BLaER1 treated with 17β-estradiol and CSF1 and Interleukin-3, amounts not matched to agents 10 nM and 100 nM (cell line): ENCODE results near the gene DPYSL5.

ENCODE experiments used
- H3K27ac ChIP-seq, 11 experiments: shearing (Covaris generic); formaldehyde crosslinking; 2 replicates each; pipeline ENCODE4 v1.8.1; 2022
- H3K27me3 ChIP-seq, 11 experiments: shearing (Covaris generic); formaldehyde crosslinking; 2 replicates each; pipeline ENCODE4 v1.8.1; 2022
- H3K36me3 ChIP-seq, 11 experiments: shearing (Covaris generic); formaldehyde crosslinking; 2 replicates each; pipeline ENCODE4 v1.8.1; 2022
- H3K4me1 ChIP-seq, 10 experiments: shearing (Covaris generic); formaldehyde crosslinking; 2 replicates each; pipeline ENCODE4 v1.8.1; 2022
- H3K4me2 ChIP-seq, 11 experiments: shearing (Covaris generic); formaldehyde crosslinking; 2 replicates each; pipeline ENCODE4 v1.8.1; 2022
- H3K4me3 ChIP-seq, 10 experiments: shearing (Covaris generic); formaldehyde crosslinking; 2 replicates each; pipeline ENCODE4 v1.8.1; 2022
- H3K9ac ChIP-seq, 11 experiments: shearing (Covaris generic); formaldehyde crosslinking; 2 replicates each; pipeline ENCODE4 v1.8.1; 2022
- H3K9me3 ChIP-seq, 11 experiments: shearing (Covaris generic); formaldehyde crosslinking; replicated peaks in 1 of 11; 2 replicates each; pipeline ENCODE4 v1.8.1; 2022
- H4K20me1 ChIP-seq, 11 experiments: shearing (Covaris generic); formaldehyde crosslinking; 2 replicates each; pipeline ENCODE4 v1.8.1; 2022
- Cebpa-rat ChIP-seq, 11 experiments: shearing (Covaris generic); IDR thresholded peaks; 2 replicates each; pipeline ENCODE4 v1.8.1; 2022

Gene DPYSL5

GRCh38 chr2:26838121-26838906 lies 9.6 kb upstream of the DPYSL5 start:
- no peaks in the 10 kb centered on the region for H3K4me1 ChIP-seq
- no peak overlapping the region for H3K27ac ChIP-seq
- no peak overlapping the region for H3K4me2 ChIP-seq
- no peaks in the 10 kb centered on the region for H3K36me3 ChIP-seq
- no peaks in the 10 kb centered on the region for H3K9me3 ChIP-seq
- peaks cover 0 to 6% (median 0%) of the 10 kb centered on the region in 11 experiments; a peak in 4 of 22 replicates for H4K20me1 ChIP-seq
- H3K4me3 ChIP-seq, result no peak overlapping the region
- H3K27me3 ChIP-seq, result no peaks in the 10 kb centered on the region; a peak in 1 of 22 replicates
- no peak overlapping the region for H3K9ac ChIP-seq
- TF ChIP-seq Cebpa-rat (IDR thresholded peaks at IDR 0.05), result no peak

GRCh38 chr2:26840937-26841610 lies 6.9 kb upstream of the DPYSL5 start:
- no peak overlapping the region for H3K4me2 ChIP-seq
- TF ChIP-seq Cebpa-rat (IDR thresholded peaks at IDR 0.05), result no peak
- no peak overlapping the region for H3K9ac ChIP-seq
- no peak overlapping the region for H3K27ac ChIP-seq
- peaks cover 11 to 18% (median 16%) of the 10 kb centered on the region in 11 experiments for H3K27me3 ChIP-seq
- no peaks in the 10 kb centered on the region for H3K9me3 ChIP-seq
- no peaks in the 10 kb centered on the region for H3K4me1 ChIP-seq
- H3K36me3 ChIP-seq, result no peaks in the 10 kb centered on the region
- no peak overlapping the region for H3K4me3 ChIP-seq
- H4K20me1 ChIP-seq, result peaks cover 0 to 6% (median 0%) of the 10 kb centered on the region in 11 experiments; a peak in 7 of 22 replicates

- Histone ChIP-seq H3K27me3 (peaks cover 31 to 37% (median 35%) of the 10 kb centered on the region in 11 experiments), H3K36me3 (no peaks in the 10 kb centered on the region), H4K20me1 (peaks cover 0 to 22% (median 16%) of the 10 kb centered on the region in 11 experiments; a peak in 19 of 22 replicates), H3K4me3 (no peak overlapping the region), H3K4me1 (peaks cover 8 to 18% (median 16%) of the 10 kb centered on the region in 10 experiments; a peak in 18 of 20 replicates), H3K27ac (no peak overlapping the region), H3K9ac (no peak overlapping the region), H3K4me2 (no peak overlapping the region), H3K9me3 (no peaks in the 10 kb centered on the region)
- no peak for TF ChIP-seq Cebpa-rat (IDR thresholded peaks at IDR 0.05)
Measured at GRCh38 chr2:26843041-26843440, 4.9 kb upstream of the DPYSL5 start.

GRCh38 chr2:26845021-26845420 lies 2.9 kb upstream of the DPYSL5 start:
- Histone ChIP-seq H4K20me1 (peaks cover 0 to 42% (median 35%) of the 10 kb centered on the region in 11 experiments; a peak in 19 of 22 replicates), H3K4me3 (no peak overlapping the region), H3K27ac (no peak overlapping the region), H3K9me3 (no peaks in the 10 kb centered on the region), H3K4me2 (no peak overlapping the region), H3K9ac (no peak overlapping the region), H3K4me1 (peaks cover 26 to 37% (median 35%) of the 10 kb centered on the region in 10 experiments), H3K27me3 (peaks cover 51 to 57% (median 55%) of the 10 kb centered on the region in 11 experiments), H3K36me3 (no peaks in the 10 kb centered on the region)
- no peak for TF ChIP-seq Cebpa-rat (IDR thresholded peaks at IDR 0.05)

DNA sequence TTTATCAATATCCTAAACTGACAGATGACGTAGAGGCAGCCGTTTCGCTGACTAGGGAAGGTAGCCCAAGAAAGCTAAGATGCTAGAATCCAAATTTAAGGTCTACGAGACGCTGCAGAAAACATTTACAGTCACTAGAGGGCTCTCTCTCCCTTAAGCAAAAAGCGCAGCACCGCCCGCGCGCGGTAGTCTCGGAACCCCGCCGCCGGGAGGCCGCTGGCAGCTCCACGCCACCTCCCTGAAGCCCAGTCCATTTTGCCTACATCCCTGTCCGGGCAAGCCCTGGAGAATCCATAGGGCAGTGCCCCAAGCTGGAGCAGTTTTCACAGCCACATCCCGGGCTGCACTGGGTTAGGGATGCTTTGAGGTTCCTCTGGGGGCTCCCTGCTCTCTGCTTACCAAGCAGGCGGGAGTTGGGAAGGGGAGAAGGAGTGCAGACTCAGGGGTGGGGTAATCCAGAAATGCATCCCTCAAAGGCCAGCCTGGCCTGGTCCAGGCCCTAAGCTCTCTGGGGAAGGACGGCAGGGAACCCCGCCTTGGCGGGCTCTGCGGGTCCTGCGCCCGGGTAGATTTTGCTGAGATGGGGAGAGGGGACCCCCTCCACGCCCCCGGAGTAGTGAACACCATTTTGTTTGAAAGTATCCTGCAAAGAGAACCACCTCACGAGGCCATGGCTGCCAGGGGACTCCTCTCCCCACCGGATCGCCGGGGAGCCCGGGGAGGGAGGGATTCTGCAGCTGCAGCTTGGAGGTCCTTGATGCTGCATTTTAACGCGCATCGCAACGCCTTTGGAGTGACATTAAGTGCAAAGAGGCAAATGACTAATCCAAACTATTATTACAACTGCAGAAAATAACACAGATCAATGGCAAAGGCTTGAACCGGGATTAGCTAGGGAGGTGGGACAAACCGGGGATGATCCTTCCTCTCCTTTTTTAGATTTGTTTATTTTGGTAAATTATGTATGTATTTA lies 1.3 kb upstream of the DPYSL5 start:
- H3K36me3 ChIP-seq, result no peaks in the 10 kb centered on the region
- peaks cover 67 to 73% (median 71%) of the 10 kb centered on the region in 11 experiments for H3K27me3 ChIP-seq
- no peaks in the 10 kb centered on the region for H3K9me3 ChIP-seq
- H3K4me1 ChIP-seq, result peaks cover 26 to 37% (median 36%) of the 10 kb centered on the region in 10 experiments
- peak overlapping the region; percentile 13 to 76 (median 66); a peak in 19 of 20 replicates for H3K4me3 ChIP-seq
- TF ChIP-seq Cebpa-rat (IDR thresholded peaks at IDR 0.05), result no peak
- H3K27ac ChIP-seq, result no peak overlapping the region
- H4K20me1 ChIP-seq, result peaks cover 0 to 48% (median 40%) of the 10 kb centered on the region in 11 experiments; a peak in 19 of 22 replicates
- peak overlapping the region; percentile 93 to 100 (median 98) for H3K4me2 ChIP-seq
- no peak overlapping the region for H3K9ac ChIP-seq

DNA sequence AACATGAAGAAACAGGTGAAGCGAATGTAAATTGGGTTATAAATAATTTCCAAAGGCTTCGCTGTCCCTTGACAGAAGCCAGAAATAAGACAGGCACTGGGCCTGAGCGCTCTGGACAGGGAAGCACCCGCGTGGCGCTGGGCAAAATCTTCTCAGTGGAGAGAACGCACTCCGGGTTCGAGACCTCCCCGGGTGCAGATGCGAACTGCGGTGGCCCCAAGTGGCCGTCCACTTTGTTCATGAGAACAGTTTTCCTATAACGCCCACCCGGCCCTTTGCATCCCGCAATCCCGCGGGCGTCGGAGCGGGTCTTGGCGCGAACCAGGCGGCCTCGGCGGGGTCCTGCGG lies 651 bp upstream of the DPYSL5 start:
- H3K27ac ChIP-seq, result no peak overlapping the region
- H3K4me3 ChIP-seq, result peak overlapping the region; percentile 52 to 76 (median 66)
- no peaks in the 10 kb centered on the region for H3K36me3 ChIP-seq
- peak overlapping the region; percentile 93 to 100 (median 98) for H3K4me2 ChIP-seq
- no peaks in the 10 kb centered on the region for H3K9me3 ChIP-seq
- H3K27me3 ChIP-seq, result peaks cover 74 to 80% (median 78%) of the 10 kb centered on the region in 11 experiments
- H3K9ac ChIP-seq, result peak overlapping the region in 9 of 11 experiments; percentile 10 to 65 (median 39); a peak in 9 of 22 replicates
- no peak for TF ChIP-seq Cebpa-rat (IDR thresholded peaks at IDR 0.05)
- peaks cover 0 to 49% (median 40%) of the 10 kb centered on the region in 11 experiments; a peak in 19 of 22 replicates for H4K20me1 ChIP-seq
- H3K4me1 ChIP-seq, result peaks cover 26 to 37% (median 36%) of the 10 kb centered on the region in 10 experiments

- Histone ChIP-seq H3K9me3 (no peaks in the 10 kb centered on the region), H3K27me3 (peaks cover 82 to 92% (median 90%) of the 10 kb centered on the region in 11 experiments), H3K9ac (peak overlapping the region; percentile 10 to 65 (median 39); a peak in 17 of 22 replicates), H3K27ac (no peak overlapping the region), H3K4me2 (peak overlapping the region; percentile 93 to 100 (median 98)), H3K36me3 (no peaks in the 10 kb centered on the region), H3K4me1 (peaks cover 26 to 37% (median 36%) of the 10 kb centered on the region in 10 experiments), H3K4me3 (peak overlapping the region; percentile 52 to 76 (median 66)), H4K20me1 (peaks cover 0 to 49% (median 40%) of the 10 kb centered on the region in 11 experiments; a peak in 19 of 22 replicates)
- no peak for TF ChIP-seq Cebpa-rat (IDR thresholded peaks at IDR 0.05)
Measured at GRCh38 chr2:26848336-26849055, 564 bp downstream of the DPYSL5 start.
